ENCODE measurements around the gene ZNF236.
"Not testable (repeated sequence)": the region's sequence is repeated elsewhere in the genome, so short reads cannot be mapped to it uniquely, and the experiment has no call there.

ZNF236 gene

DNA sequence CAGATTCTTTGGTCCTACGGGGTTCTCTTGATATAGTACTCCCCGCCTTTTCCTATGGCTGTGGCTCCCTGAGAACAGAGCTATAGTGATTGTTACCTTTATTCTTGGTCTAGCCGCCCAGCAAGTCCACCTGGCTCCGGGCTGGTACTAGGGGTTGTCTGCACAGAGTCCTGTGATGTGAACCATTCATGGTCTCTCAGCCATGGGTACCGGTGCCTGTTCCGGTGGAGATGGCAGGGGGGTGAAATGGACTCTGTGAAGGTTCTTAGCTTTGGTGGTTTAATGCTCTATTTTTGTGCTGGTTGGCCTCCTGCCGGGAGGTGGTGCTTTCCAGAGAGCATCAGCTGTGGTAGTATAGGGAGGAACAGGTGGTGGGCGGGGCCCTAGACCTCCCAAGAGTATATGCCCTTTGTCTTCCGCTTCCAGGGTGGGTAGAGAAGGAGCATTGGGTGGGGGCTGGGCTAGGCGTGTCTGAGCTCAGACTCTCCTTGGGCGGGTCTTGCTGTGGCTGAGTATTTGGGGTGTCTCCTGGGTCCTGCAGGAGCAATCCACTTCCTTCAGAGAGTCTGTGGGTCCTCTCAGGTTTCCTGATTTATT is 143.3 kb downstream of the ZNF236 start:
- H4K12ac ChIP-seq (ENCODE audit: low read depth, low read length); H3K14ac ChIP-seq (ENCODE audit: low read length); H3K27ac ChIP-seq (ENCODE audit: low read depth, low read length); DNase-seq; H3K4ac ChIP-seq (ENCODE audit: low read depth, low read length); H2BK5ac ChIP-seq (ENCODE audit: low read depth, low read length, poor library complexity); H3K79me1 ChIP-seq (ENCODE audit: low read length); H2AFZ ChIP-seq (ENCODE audit: insufficient read depth, low read length, poor library complexity); H3K18ac ChIP-seq (ENCODE audit: low read length); H4K91ac ChIP-seq (ENCODE audit: low read depth, low read length); H3K23ac ChIP-seq (ENCODE audit: low read length); H3K4me3 ChIP-seq (ENCODE audit: low read depth, low read length); H3K9me3 ChIP-seq (ENCODE audit: insufficient read depth, low read depth, low read length); H2BK12ac ChIP-seq (ENCODE audit: low read length); H2AK5ac ChIP-seq (ENCODE audit: low read length); H3K27me3 ChIP-seq (ENCODE audit: insufficient read depth, low read length); H4K8ac ChIP-seq (ENCODE audit: low read depth, low read length); H3K4me1 ChIP-seq (ENCODE audit: control insufficient read depth in 1 of 2, insufficient read depth in 2 of 2, low read length in 2 of 2); H3K4me2 ChIP-seq (ENCODE audit: low read length); H3K9ac ChIP-seq (ENCODE audit: low read length); H3K79me2 ChIP-seq (ENCODE audit: control insufficient read depth, insufficient read depth, low read length, poor library complexity); H2BK120ac ChIP-seq (ENCODE audit: insufficient read depth, low read length, poor library complexity): not testable (repeated sequence)
- H3K36me3 ChIP-seq (ENCODE audit: control insufficient read depth in 1 of 2, insufficient read depth in 2 of 2, low read length in 2 of 2) = peaks cover 7 to 10% of the 10 kb centered on the region in 2 experiments
- no CpG with 5 or more reads among the region's 11 CpGs for WGBS (ENCODE audit: extremely low coverage, insufficient coverage, insufficient read length)

DNA sequence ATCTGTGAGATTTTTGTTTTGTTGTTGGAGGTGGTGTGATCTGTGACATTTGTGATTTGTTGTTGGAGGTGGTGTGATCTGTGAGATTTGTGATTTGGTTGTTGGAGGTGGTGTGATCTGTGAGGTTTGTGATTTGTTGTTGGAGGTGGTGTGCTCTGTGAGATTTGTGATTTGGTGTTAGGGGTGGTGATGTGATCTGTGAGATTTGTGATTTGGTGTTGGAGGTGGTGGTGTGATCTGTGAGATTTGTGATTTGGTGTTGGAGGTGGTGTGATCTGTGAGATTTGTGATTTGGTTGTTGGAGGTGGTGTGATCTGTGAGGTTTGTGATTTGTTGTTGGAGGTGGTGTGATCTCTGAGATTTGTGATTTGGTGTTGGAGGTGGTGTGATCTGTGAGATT is 144.9 kb downstream of the ZNF236 start:
- H3K4me3 ChIP-seq (ENCODE audit: low read depth, low read length); H4K91ac ChIP-seq (ENCODE audit: low read depth, low read length); H3K79me1 ChIP-seq (ENCODE audit: low read length); H3K4me2 ChIP-seq (ENCODE audit: low read length); DNase-seq; H3K79me2 ChIP-seq (ENCODE audit: control insufficient read depth, insufficient read depth, low read length, poor library complexity); H2BK5ac ChIP-seq (ENCODE audit: low read depth, low read length, poor library complexity); H2BK120ac ChIP-seq (ENCODE audit: insufficient read depth, low read length, poor library complexity); H3K18ac ChIP-seq (ENCODE audit: low read length); H2AFZ ChIP-seq (ENCODE audit: insufficient read depth, low read length, poor library complexity); H3K4me1 ChIP-seq (ENCODE audit: control insufficient read depth in 1 of 2, insufficient read depth in 2 of 2, low read length in 2 of 2); H3K9ac ChIP-seq (ENCODE audit: low read length); H4K8ac ChIP-seq (ENCODE audit: low read depth, low read length); H4K12ac ChIP-seq (ENCODE audit: low read depth, low read length); H2AK5ac ChIP-seq (ENCODE audit: low read length); H3K36me3 ChIP-seq (ENCODE audit: control insufficient read depth in 1 of 2, insufficient read depth in 2 of 2, low read length in 2 of 2); H3K23ac ChIP-seq (ENCODE audit: low read length); H3K14ac ChIP-seq (ENCODE audit: low read length); H3K27me3 ChIP-seq (ENCODE audit: insufficient read depth, low read length); H3K9me3 ChIP-seq (ENCODE audit: insufficient read depth, low read depth, low read length); H3K4ac ChIP-seq (ENCODE audit: low read depth, low read length); H3K27ac ChIP-seq (ENCODE audit: low read depth, low read length); H2BK12ac ChIP-seq (ENCODE audit: low read length): not testable (repeated sequence)

DNA sequence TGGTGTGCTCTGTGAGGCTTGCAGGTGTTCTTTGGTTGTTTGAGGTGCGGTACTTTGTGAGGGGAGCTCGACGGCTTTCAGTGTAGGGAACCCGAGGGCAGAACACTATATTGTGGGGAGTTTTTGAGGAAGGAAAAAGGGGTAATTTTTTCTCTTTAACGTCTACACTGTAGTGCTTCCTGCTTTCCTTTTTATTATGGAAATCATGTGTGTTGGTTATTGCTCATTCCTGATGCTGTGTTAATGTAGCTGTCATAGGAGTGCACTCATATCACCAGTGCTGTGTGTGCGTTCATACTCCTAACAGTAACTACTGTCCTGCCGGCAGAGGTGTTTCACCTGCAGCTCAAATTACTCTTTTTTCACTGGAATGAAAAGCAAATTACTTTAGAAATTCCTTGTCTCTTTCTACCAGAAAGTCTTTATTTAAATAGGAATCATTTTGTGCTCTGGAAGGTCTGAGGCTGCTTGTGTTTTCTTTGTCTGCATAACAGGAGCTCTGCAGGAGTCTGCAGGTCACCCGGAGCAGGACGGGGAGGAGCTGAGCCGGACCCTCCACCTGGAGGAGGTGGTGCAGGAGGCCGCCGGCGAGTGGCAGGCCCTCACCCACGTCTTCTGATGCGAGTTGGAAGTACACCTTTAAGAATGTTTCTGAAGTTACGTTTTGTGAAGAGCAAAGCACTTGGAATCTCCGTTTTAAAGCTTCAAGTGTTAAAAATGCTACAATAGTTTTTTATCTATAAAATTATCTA is 145.5 kb downstream of the ZNF236 start:
- no peak overlapping the region for H4K8ac ChIP-seq (ENCODE audit: low read depth, low read length)
- no peaks in the 10 kb centered on the region for H3K79me2 ChIP-seq (ENCODE audit: control insufficient read depth, insufficient read depth, low read length, poor library complexity)
- H3K18ac ChIP-seq (ENCODE audit: low read length) = no peak overlapping the region
- no peak overlapping the region for H2AFZ ChIP-seq (ENCODE audit: insufficient read depth, low read length, poor library complexity)
- H2BK12ac ChIP-seq (ENCODE audit: low read length) = no peak overlapping the region
- no peak overlapping the region for H3K9ac ChIP-seq (ENCODE audit: low read length)
- H4K91ac ChIP-seq (ENCODE audit: low read depth, low read length) = no peak overlapping the region
- H3K4me1 ChIP-seq (ENCODE audit: control insufficient read depth in 1 of 2, insufficient read depth in 2 of 2, low read length in 2 of 2) = no peaks in the 10 kb centered on the region
- no peak overlapping the region for H3K23ac ChIP-seq (ENCODE audit: low read length)
- peaks cover 6 to 9% of the 10 kb centered on the region in 2 experiments for H3K36me3 ChIP-seq (ENCODE audit: control insufficient read depth in 1 of 2, insufficient read depth in 2 of 2, low read length in 2 of 2)
- H2BK120ac ChIP-seq (ENCODE audit: insufficient read depth, low read length, poor library complexity) = no peak overlapping the region
- H3K9me3 ChIP-seq (ENCODE audit: insufficient read depth, low read depth, low read length) = no peaks in the 10 kb centered on the region
- H3K14ac ChIP-seq (ENCODE audit: low read length) = no peak overlapping the region
- no peak overlapping the region for H4K12ac ChIP-seq (ENCODE audit: low read depth, low read length)
- H3K79me1 ChIP-seq (ENCODE audit: low read length) = no peaks in the 10 kb centered on the region
- no peak overlapping the region for H3K27ac ChIP-seq (ENCODE audit: low read depth, low read length)
- H2BK5ac ChIP-seq (ENCODE audit: low read depth, low read length, poor library complexity) = no peak overlapping the region
- no peak overlapping the region for H3K4me3 ChIP-seq (ENCODE audit: low read depth, low read length)
- no peak for DNase-seq
- WGBS (ENCODE audit: extremely low coverage, insufficient coverage, insufficient read length) = no CpG with 5 or more reads among the region's 17 CpGs
- no peak overlapping the region for H2AK5ac ChIP-seq (ENCODE audit: low read length)
- no peak overlapping the region for H3K4ac ChIP-seq (ENCODE audit: low read depth, low read length)
- H3K27me3 ChIP-seq (ENCODE audit: insufficient read depth, low read length) = no peaks in the 10 kb centered on the region
- no peak overlapping the region for H3K4me2 ChIP-seq (ENCODE audit: low read length)

DNA sequence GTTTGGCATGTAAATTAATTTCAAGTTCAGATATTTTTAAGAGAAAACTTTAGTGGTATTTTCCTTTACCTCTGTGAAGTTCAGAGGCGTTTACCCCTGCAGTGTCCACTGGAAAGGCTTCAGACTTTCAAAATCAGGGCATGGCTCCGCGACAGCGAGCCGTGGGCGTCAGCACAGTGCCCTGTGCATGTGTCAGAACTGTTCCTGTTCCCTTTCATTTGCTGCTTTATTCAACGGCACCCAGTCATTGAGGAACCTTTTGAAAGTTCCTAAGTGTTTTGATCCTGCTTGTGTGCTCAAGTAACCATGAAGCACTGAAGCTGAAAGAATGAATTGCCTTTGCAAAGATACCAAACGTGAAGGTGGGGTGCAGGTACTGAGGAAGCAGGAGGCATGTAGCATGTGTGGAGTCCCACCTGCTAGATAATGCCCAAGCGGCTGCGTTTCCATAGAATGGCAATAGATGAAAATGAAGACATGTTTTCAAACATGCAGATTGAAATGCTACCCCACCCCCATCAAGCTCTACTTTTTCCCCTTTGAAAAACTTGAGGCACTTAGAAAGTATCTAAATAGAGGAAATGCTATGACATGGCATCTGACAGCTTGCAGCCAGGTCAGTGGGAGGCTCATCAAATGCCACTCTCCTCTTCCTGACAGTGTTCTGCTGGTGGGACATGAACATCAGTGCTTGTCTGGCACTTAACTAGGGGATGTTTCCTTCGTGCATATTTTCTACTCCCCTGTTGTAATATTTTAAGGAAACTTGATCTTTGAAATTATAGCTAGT is 148.6 kb downstream of the ZNF236 start:
- no peaks in the 10 kb centered on the region for H3K27me3 ChIP-seq (ENCODE audit: insufficient read depth, low read length)
- H3K23ac ChIP-seq (ENCODE audit: low read length) = no peak overlapping the region
- H4K91ac ChIP-seq (ENCODE audit: low read depth, low read length) = no peak overlapping the region
- no peak overlapping the region for H3K4ac ChIP-seq (ENCODE audit: low read depth, low read length)
- no peak overlapping the region for H2BK5ac ChIP-seq (ENCODE audit: low read depth, low read length, poor library complexity)
- H4K8ac ChIP-seq (ENCODE audit: low read depth, low read length) = no peak overlapping the region
- H3K14ac ChIP-seq (ENCODE audit: low read length) = no peak overlapping the region
- H3K36me3 ChIP-seq (ENCODE audit: control insufficient read depth in 1 of 2, insufficient read depth in 2 of 2, low read length in 2 of 2) = peaks cover 6 to 9% of the 10 kb centered on the region in 2 experiments
- no peak overlapping the region for H3K18ac ChIP-seq (ENCODE audit: low read length)
- H3K79me2 ChIP-seq (ENCODE audit: control insufficient read depth, insufficient read depth, low read length, poor library complexity) = no peaks in the 10 kb centered on the region
- H3K4me3 ChIP-seq (ENCODE audit: low read depth, low read length) = no peak overlapping the region
- WGBS (ENCODE audit: extremely low coverage, insufficient coverage, insufficient read length) = no CpG with 5 or more reads among the region's 11 CpGs
- DNase-seq = no peak
- no peaks in the 10 kb centered on the region for H3K79me1 ChIP-seq (ENCODE audit: low read length)
- no peak overlapping the region for H2AFZ ChIP-seq (ENCODE audit: insufficient read depth, low read length, poor library complexity)
- no peak overlapping the region for H2BK12ac ChIP-seq (ENCODE audit: low read length)
- no peak overlapping the region for H2AK5ac ChIP-seq (ENCODE audit: low read length)
- no peak overlapping the region for H3K9ac ChIP-seq (ENCODE audit: low read length)
- H3K4me1 ChIP-seq (ENCODE audit: control insufficient read depth in 1 of 2, insufficient read depth in 2 of 2, low read length in 2 of 2) = no peaks in the 10 kb centered on the region
- H3K27ac ChIP-seq (ENCODE audit: low read depth, low read length) = no peak overlapping the region
- H4K12ac ChIP-seq (ENCODE audit: low read depth, low read length) = no peak overlapping the region
- H3K9me3 ChIP-seq (ENCODE audit: insufficient read depth, low read depth, low read length) = no peaks in the 10 kb centered on the region
- H3K4me2 ChIP-seq (ENCODE audit: low read length) = no peak overlapping the region
- no peak overlapping the region for H2BK120ac ChIP-seq (ENCODE audit: insufficient read depth, low read length, poor library complexity)
